ENCODE data around the gene PLLP. TPM values are rescaled to one million over a fixed set of nuclear protein-coding genes. Genes with fewer than 3 reads are reported as not detected.

Gene PLLP
- total RNA-seq, 1 donor from 2014 or later = 3.3 TPM

DNA sequence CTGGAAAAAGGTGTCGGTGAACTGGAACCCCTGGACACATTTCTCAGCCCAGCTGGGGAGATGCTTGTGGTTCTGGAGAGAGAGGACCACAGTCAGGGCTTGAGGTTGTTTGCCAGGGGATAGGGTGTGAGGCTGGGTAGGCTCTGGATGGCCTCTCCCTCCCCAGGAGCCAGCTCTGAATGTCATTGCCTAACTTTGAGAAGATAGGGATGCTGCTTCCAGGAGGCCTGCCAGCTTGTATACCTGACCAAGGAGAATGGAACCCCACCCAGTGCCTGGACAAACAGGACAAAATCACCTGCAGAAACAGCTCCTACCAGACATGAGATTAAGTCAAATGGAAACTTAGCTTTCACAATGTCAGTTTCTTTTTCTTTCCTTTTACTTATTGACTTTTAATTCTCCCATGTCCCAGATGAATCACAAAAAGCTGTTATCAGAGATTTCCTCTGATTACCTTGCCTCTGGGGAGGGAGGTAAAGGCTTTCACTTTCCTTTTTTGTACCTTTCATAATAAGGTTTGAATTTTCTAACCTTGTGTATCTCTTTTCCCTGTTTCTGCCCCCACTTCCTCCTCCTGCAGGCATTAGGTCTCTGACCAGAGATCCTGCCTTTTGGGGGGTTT lies 29.8 kb upstream of the PLLP start:
- peaks cover 11% of the 10 kb centered on the region for H3K27me3 Mint-ChIP-seq (ENCODE audit: unreplicated experiment)
- peaks cover 28% of the 10 kb centered on the region for H3K4me1 Mint-ChIP-seq (ENCODE audit: unreplicated experiment)
- no peaks in the 10 kb centered on the region for H3K9me3 Mint-ChIP-seq (ENCODE audit: unreplicated experiment)
- DNase-seq (ENCODE audit: low spot score) = no peak
- no peaks in the 10 kb centered on the region for H3K36me3 Mint-ChIP-seq (ENCODE audit: low read depth, unreplicated experiment)
- TF ChIP-seq, protein P1, sequence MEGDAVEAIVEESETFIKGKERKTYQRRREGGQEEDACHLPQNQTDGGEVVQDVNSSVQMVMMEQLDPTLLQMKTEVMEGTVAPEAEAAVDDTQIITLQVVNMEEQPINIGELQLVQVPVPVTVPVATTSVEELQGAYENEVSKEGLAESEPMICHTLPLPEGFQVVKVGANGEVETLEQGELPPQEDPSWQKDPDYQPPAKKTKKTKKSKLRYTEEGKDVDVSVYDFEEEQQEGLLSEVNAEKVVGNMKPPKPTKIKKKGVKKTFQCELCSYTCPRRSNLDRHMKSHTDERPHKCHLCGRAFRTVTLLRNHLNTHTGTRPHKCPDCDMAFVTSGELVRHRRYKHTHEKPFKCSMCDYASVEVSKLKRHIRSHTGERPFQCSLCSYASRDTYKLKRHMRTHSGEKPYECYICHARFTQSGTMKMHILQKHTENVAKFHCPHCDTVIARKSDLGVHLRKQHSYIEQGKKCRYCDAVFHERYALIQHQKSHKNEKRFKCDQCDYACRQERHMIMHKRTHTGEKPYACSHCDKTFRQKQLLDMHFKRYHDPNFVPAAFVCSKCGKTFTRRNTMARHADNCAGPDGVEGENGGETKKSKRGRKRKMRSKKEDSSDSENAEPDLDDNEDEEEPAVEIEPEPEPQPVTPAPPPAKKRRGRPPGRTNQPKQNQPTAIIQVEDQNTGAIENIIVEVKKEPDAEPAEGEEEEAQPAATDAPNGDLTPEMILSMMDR (IDR thresholded peaks at IDR 0.05; ENCODE audit: unreplicated experiment) = no peak
- H3K27ac Mint-ChIP-seq (ENCODE audit: unreplicated experiment) = no peak overlapping the region
- no peak overlapping the region for H3K4me3 Mint-ChIP-seq (ENCODE audit: unreplicated experiment)

DNA sequence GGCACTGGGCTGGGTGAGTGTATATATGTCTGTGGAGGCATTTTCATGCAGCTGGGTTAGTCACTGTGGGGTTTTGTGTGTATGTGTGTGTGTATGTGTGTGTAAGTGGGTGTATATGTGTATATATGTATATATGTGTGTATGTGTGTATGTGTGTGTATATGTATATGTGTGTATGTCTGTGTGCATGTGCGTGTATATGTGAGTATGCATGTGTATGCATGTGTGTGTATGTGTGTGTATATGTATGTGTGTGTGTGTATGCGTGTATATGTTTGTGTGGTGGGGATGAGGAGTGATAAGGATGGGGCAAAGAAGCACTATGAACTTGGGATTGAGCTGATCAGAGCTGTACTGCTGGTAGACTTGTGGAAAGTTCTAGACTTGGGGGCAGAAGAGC lies 29.0 kb upstream of the PLLP start:
- TF ChIP-seq, protein P1 (IDR thresholded peaks at IDR 0.05; ENCODE audit: unreplicated experiment) = no peak
- Mint-ChIP-seq H3K36me3 (ENCODE audit: low read depth, unreplicated experiment) (no peaks in the 10 kb centered on the region), H3K27me3 (ENCODE audit: unreplicated experiment) (peaks cover 11% of the 10 kb centered on the region), H3K9me3 (ENCODE audit: unreplicated experiment) (no peaks in the 10 kb centered on the region), H3K4me1 (ENCODE audit: unreplicated experiment) (peaks cover 28% of the 10 kb centered on the region), H3K4me3 (ENCODE audit: unreplicated experiment) (no peak overlapping the region), H3K27ac (ENCODE audit: unreplicated experiment) (no peak overlapping the region)
- DNase-seq (ENCODE audit: low spot score) = no peak

DNA sequence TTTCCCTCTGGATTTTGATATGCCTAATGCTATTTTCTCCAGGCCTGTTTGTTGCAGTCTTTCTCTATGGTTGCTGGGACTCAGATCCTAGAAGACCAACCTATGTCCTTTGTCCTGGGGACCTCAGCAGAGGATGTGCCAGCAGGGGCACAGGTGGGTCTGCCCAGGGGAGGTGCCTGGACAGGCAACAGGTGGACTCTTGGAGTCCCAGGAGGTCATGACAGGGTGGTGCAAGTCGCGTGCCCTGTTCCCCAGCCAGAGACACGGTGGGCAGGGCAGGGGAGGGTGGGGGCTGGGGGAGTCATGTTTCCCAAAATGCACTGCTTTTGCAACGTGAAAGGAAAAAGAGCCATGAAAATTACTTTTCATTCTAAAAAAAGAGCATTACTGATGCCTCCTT lies 26.3 kb upstream of the PLLP start:
- no peaks in the 10 kb centered on the region for H3K9me3 Mint-ChIP-seq (ENCODE audit: unreplicated experiment)
- H3K36me3 Mint-ChIP-seq (ENCODE audit: low read depth, unreplicated experiment) = no peaks in the 10 kb centered on the region
- no peak overlapping the region for H3K27ac Mint-ChIP-seq (ENCODE audit: unreplicated experiment)
- H3K4me3 Mint-ChIP-seq (ENCODE audit: unreplicated experiment) = no peak overlapping the region
- TF ChIP-seq, protein P1 (IDR thresholded peaks at IDR 0.05; ENCODE audit: unreplicated experiment) = no peak
- DNase-seq (ENCODE audit: low spot score) = no peak
- H3K27me3 Mint-ChIP-seq (ENCODE audit: unreplicated experiment) = peaks cover 12% of the 10 kb centered on the region
- H3K4me1 Mint-ChIP-seq (ENCODE audit: unreplicated experiment) = peaks cover 12% of the 10 kb centered on the region

DNA sequence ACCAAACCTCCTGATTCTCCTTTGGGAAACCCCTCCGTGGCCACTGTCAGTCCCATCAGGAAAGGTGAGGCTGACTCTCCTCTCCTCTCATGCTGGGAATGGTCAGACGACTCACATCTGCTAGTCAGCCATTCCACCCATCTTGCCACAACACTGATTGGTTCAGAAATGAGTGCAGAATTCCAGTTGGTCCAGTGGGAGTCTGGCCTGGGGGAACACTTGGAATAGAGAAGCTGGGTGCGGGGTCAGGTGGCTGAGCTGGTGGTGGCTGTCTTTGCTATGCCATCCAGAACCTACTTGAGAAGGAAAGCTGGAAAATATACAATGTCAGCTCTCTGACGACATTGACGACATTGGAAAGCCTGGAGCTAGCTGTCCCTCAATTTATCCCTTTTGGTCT lies 23.6 kb upstream of the PLLP start:
- no peaks in the 10 kb centered on the region for H3K9me3 Mint-ChIP-seq (ENCODE audit: unreplicated experiment)
- H3K36me3 Mint-ChIP-seq (ENCODE audit: low read depth, unreplicated experiment) = no peaks in the 10 kb centered on the region
- no peaks in the 10 kb centered on the region for H3K4me1 Mint-ChIP-seq (ENCODE audit: unreplicated experiment)
- TF ChIP-seq, protein P1 (IDR thresholded peaks at IDR 0.05; ENCODE audit: unreplicated experiment) = no peak
- peaks cover 12% of the 10 kb centered on the region for H3K27me3 Mint-ChIP-seq (ENCODE audit: unreplicated experiment)
- DNase-seq (ENCODE audit: low spot score) = no peak
- no peak overlapping the region for H3K27ac Mint-ChIP-seq (ENCODE audit: unreplicated experiment)
- H3K4me3 Mint-ChIP-seq (ENCODE audit: unreplicated experiment) = no peak overlapping the region

DNA sequence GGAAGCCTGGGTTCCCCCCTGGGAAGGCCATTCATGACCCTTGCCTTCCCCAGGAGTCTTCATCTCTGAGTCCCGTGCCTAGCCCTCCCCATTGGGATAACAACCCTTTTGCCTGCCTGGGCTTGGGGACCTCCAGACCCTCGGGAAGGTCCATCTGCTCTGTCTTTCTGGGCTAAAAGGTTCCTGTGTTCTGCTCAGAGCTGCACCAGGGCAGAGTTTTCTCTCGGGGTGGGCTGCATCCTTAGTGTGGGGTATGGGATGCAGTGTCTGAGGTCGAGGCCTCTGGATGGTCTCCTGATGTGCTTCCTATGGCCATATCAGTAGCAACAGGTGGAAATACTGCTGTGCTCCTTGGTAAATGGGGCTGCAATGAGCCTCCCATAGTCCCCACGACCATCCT lies 22.9 kb upstream of the PLLP start:
- Mint-ChIP-seq H3K4me1 (ENCODE audit: unreplicated experiment) (no peaks in the 10 kb centered on the region), H3K4me3 (ENCODE audit: unreplicated experiment) (no peak overlapping the region), H3K27me3 (ENCODE audit: unreplicated experiment) (peaks cover 14% of the 10 kb centered on the region), H3K36me3 (ENCODE audit: low read depth, unreplicated experiment) (no peaks in the 10 kb centered on the region), H3K27ac (ENCODE audit: unreplicated experiment) (no peak overlapping the region), H3K9me3 (ENCODE audit: unreplicated experiment) (no peaks in the 10 kb centered on the region)
- no peak for DNase-seq (ENCODE audit: low spot score)
- TF ChIP-seq, protein P1 (IDR thresholded peaks at IDR 0.05; ENCODE audit: unreplicated experiment) = no peak

Data from endothelial cell (in vitro differentiated cells).